ENCODE measurements around the gene OTULIN. TPM values are rescaled to one million over a fixed set of nuclear protein-coding genes. Genes with fewer than 3 reads are reported as not detected.

The OTULIN gene
- total and polyA plus RNA-seq, 2 experiments from 2014 or later: 12.8 to 24.4 TPM

DNA sequence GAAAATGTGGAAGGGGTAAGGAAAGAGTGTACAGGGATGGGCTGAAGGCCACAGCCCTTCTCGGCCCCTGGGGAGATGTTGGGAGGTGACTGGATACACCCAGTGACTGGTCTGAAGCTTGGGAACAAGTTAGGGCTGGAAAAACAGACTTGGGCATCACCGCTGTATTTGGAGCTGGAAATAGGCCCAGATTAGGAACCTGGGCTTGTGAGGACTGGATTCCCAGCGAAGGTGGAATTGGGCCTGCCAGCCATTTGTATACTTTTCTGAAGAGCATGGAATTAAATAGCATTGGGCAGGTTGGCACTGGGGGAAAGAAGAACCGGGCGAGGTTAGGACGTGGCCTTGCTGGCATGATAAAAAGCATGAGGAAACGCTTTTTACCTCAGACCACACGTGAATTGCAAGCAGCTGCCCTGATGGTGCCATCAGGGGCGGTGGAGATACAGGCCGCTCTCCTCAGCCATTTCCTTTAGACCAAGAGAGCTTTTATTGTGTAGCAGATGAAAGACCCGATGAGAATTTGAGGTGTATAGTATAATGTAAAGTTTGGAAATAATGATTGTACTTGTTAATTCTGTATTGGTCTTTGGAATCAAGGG lies 37.8 kb downstream of the OTULIN start:
- no peak for TF ChIP-seq EZH2phosphoT487 (IDR thresholded peaks at IDR 0.05; ENCODE audit: insufficient read depth, low read depth)
- TF ChIP-seq EZH2 (IDR thresholded peaks at IDR 0.05; ENCODE audit: insufficient read depth, poor library complexity, severe bottlenecking): no peak
- no peak for DNase-seq
- Histone ChIP-seq H3K9ac (no peak overlapping the region), H3K4me1 (ENCODE audit: insufficient read depth) (peaks cover 16% of the 10 kb centered on the region), H3K27me3 (replicated peaks; ENCODE audit: insufficient read depth) (no peaks in the 10 kb centered on the region), H3K36me3 (ENCODE audit: low read depth) (no peaks in the 10 kb centered on the region), H3F3A (ENCODE audit: insufficient read depth) (peaks cover 25% of the 10 kb centered on the region), H2AFZ (no peak overlapping the region), H3K27ac (no peak overlapping the region), H3K79me2 (ENCODE audit: insufficient read depth) (no peaks in the 10 kb centered on the region), H3K4me3 (no peak overlapping the region), H3K4me2 (ENCODE audit: unreplicated experiment) (no peak overlapping the region), H3K9me3 (ENCODE audit: low read depth) (no peaks in the 10 kb centered on the region), H3K9me2 (ENCODE audit: insufficient read depth) (no peaks in the 10 kb centered on the region), H4K20me1 (ENCODE audit: insufficient read depth) (no peaks in the 10 kb centered on the region)
- in situ Hi-C loops (cut with MboI): no loop called here
- WGBS, 2 experiments (ENCODE audit: low coverage in 1 of 2, low lambda C conversion rate in 2 of 2, missing lambda C conversion rate in 2 of 2): 90 to 92% methylated on average over 11 of the region's 11 CpGs

DNA sequence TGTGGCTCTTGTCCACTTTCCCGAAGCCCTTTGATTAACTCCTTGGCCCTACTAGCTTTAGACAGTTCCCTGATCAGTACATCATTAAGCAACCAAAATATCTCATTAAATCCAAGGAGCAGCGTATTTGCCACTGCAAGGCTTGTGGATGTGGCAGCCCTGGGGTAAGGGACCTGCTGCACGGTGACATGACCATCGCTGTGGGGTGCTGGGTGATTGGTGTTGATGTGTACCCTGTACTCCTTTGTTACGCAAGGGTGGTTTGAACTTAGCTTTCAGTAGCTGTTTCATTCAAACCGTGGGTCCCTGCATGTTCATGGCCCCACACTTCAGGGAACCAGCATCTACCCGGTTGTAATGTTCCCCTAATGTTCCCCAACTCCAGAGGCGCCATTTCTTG lies 41.0 kb downstream of the OTULIN start:
- TF ChIP-seq EZH2 (IDR thresholded peaks at IDR 0.05; ENCODE audit: insufficient read depth, poor library complexity, severe bottlenecking): no peak
- TF ChIP-seq EZH2phosphoT487 (IDR thresholded peaks at IDR 0.05; ENCODE audit: insufficient read depth, low read depth): no peak
- Histone ChIP-seq H3K36me3 (ENCODE audit: low read depth) (0 out of 2 replicates have a peak, but pooled peaks cover 5% of the 10 kb centered on the region), H3K4me1 (ENCODE audit: insufficient read depth) (peaks cover 18% of the 10 kb centered on the region), H3K4me2 (ENCODE audit: unreplicated experiment) (no peak overlapping the region), H3K9ac (no peak overlapping the region), H3K9me3 (ENCODE audit: low read depth) (no peaks in the 10 kb centered on the region), H3K27me3 (replicated peaks; ENCODE audit: insufficient read depth) (no peaks in the 10 kb centered on the region), H3K27ac (no peak overlapping the region), H3K4me3 (no peak overlapping the region), H3K9me2 (ENCODE audit: insufficient read depth) (no peaks in the 10 kb centered on the region), H2AFZ (no peak overlapping the region), H3F3A (ENCODE audit: insufficient read depth) (peaks cover 33% of the 10 kb centered on the region), H3K79me2 (ENCODE audit: insufficient read depth) (no peaks in the 10 kb centered on the region), H4K20me1 (ENCODE audit: insufficient read depth) (no peaks in the 10 kb centered on the region)
- DNase-seq: no peak
- WGBS, 2 experiments (ENCODE audit: low coverage in 1 of 2, low lambda C conversion rate in 2 of 2, missing lambda C conversion rate in 2 of 2): 92% methylated on average over 8 of the region's 8 CpGs
- in situ Hi-C loops (cut with MboI): no loop called here

DNA sequence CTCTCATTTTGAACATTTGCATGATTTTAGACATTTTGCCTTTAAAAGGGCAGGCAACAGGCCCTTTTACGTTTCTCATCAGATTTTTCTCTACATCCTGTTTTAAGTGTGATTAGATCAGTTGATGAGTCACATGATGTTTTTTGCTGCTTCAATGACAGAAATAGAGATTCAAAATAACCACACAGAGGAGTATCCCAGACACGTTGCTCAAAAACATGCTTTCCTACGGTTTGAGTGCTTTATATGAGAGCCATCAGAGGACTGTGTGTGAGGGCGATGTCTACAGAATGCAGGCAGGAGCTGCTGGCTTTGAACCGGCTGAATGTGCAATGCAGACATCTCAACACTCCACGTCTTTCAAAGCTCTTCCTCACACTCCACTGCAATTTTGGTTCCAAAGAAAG lies 42.1 kb downstream of the OTULIN start:
- in situ Hi-C loops (cut with MboI): no loop called here
- Histone ChIP-seq H4K20me1 (ENCODE audit: insufficient read depth) (no peaks in the 10 kb centered on the region), H3K9ac (peak overlapping the region; percentile 43), H3K4me3 (0 out of 2 replicates have a peak overlapping the region, but pooled peaks have one; percentile 12), H3K27ac (peak overlapping the region; percentile 70), H3K79me2 (ENCODE audit: insufficient read depth) (no peaks in the 10 kb centered on the region), H2AFZ (peak overlapping the region; percentile 12; the same call in 1 of the 2 replicates), H3K9me3 (ENCODE audit: low read depth) (no peaks in the 10 kb centered on the region), H3K36me3 (ENCODE audit: low read depth) (0 out of 2 replicates have a peak, but pooled peaks cover 5% of the 10 kb centered on the region), H3K9me2 (ENCODE audit: insufficient read depth) (no peaks in the 10 kb centered on the region), H3F3A (ENCODE audit: insufficient read depth) (peaks cover 33% of the 10 kb centered on the region), H3K27me3 (replicated peaks; ENCODE audit: insufficient read depth) (no peaks in the 10 kb centered on the region), H3K4me1 (ENCODE audit: insufficient read depth) (peaks cover 18% of the 10 kb centered on the region), H3K4me2 (ENCODE audit: unreplicated experiment) (peak overlapping the region; percentile 33)
- TF ChIP-seq EZH2 (IDR thresholded peaks at IDR 0.05; ENCODE audit: insufficient read depth, poor library complexity, severe bottlenecking) (no peak), EZH2phosphoT487 (IDR thresholded peaks at IDR 0.05; ENCODE audit: insufficient read depth, low read depth) (no peak)
- 18 to 19% methylated on average over 6 of the region's 6 CpGs for WGBS, 2 experiments (ENCODE audit: low coverage in 1 of 2, low lambda C conversion rate in 2 of 2, missing lambda C conversion rate in 2 of 2)
- DNase-seq: peak; percentile 77

DNA sequence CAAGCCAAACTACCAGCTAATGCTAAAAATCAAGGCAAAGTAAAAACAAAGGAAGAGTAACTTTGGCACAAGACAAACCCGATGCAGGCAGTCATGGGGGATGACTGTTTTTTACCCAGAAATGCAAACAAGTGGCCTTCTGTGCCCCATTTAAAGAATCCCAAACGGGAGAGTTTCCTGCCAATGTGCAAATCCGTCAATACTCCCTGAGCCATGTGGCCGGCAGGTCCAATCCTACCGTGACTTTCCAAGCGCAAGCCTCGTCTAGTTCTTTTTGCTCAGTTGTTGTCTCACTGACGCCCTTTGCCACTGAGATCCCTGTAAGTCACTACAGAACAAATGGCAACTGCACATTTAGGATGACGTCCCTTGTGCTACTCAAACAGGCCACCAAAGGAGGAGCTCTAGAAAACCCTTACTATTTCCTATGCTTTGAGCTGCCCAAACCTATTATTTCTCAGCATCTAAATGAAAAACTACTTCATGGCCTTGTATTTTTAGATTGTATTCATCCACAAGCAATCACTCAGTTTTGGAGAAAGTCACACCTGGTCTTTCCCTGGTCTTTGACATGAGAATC lies 43.4 kb downstream of the OTULIN start:
- 85 to 86% methylated on average over 9 of the region's 9 CpGs for WGBS, 2 experiments (ENCODE audit: low coverage in 1 of 2, low lambda C conversion rate in 2 of 2, missing lambda C conversion rate in 2 of 2)
- no peak for TF ChIP-seq EZH2 (IDR thresholded peaks at IDR 0.05; ENCODE audit: insufficient read depth, poor library complexity, severe bottlenecking)
- no peak for TF ChIP-seq EZH2phosphoT487 (IDR thresholded peaks at IDR 0.05; ENCODE audit: insufficient read depth, low read depth)
- H3K27ac ChIP-seq: peak overlapping the region; percentile 70; the same call in 1 of the 2 replicates
- no peaks in the 10 kb centered on the region for H3K9me3 ChIP-seq (ENCODE audit: low read depth)
- H3K9me2 ChIP-seq (ENCODE audit: insufficient read depth): no peaks in the 10 kb centered on the region
- H3F3A ChIP-seq (ENCODE audit: insufficient read depth): peaks cover 29% of the 10 kb centered on the region
- H3K36me3 ChIP-seq (ENCODE audit: low read depth): 0 out of 2 replicates have a peak, but pooled peaks cover 5% of the 10 kb centered on the region
- H3K79me2 ChIP-seq (ENCODE audit: insufficient read depth): no peaks in the 10 kb centered on the region
- DNase-seq: no peak
- no peak overlapping the region for H3K4me2 ChIP-seq (ENCODE audit: unreplicated experiment)
- 0 out of 2 replicates have a peak overlapping the region, but pooled peaks have one; percentile 43 for H3K9ac ChIP-seq
- no peak overlapping the region for H2AFZ ChIP-seq
- peaks cover 18% of the 10 kb centered on the region for H3K4me1 ChIP-seq (ENCODE audit: insufficient read depth)
- in situ Hi-C loops (cut with MboI): no loop called here
- no peaks in the 10 kb centered on the region for H3K27me3 ChIP-seq (replicated peaks; ENCODE audit: insufficient read depth)
- no peak overlapping the region for H3K4me3 ChIP-seq
- H4K20me1 ChIP-seq (ENCODE audit: insufficient read depth): no peaks in the 10 kb centered on the region

Data from GM23248 (cell line).